HG02973 (cell line): Measurements from ENCODE around the gene BEGAIN.

ENCODE experiments used
- ATAC-seq: cut with Tn5 transposase; IDR thresholded peaks from one replicate; pipeline ENCODE4 v1.9.1; 2021; ENCODE audit warnings: moderate library complexity; ENCODE audit not compliant: unreplicated experiment

The BEGAIN gene

DNA sequence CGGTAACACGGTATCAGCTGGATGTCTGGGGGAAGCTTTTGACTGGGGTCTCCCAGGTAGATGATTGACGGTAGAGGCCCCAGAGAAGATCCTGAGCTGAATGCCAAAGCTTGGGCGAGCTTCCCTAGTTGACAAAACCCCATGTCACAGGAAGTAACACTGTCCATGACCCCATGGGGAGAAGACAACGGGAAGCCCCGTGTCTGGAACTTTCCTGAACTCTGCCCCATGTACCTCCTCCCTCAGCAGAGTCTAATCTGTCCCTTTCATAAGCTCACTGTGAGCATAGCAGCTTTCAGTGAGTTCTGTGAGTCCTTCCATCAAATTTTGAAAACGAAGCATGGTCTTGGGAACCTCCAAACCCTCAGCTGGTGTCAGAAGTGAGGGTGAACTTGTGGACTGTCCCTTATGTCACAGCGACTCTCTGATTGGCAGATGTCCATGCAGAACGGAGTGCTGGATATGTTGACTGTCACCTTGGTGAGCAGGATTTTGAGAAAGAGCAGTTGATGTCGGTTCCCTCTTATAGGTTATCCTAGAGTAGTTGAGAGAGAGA, 29.7 kb upstream of the BEGAIN start:
- no peak for ATAC-seq

DNA sequence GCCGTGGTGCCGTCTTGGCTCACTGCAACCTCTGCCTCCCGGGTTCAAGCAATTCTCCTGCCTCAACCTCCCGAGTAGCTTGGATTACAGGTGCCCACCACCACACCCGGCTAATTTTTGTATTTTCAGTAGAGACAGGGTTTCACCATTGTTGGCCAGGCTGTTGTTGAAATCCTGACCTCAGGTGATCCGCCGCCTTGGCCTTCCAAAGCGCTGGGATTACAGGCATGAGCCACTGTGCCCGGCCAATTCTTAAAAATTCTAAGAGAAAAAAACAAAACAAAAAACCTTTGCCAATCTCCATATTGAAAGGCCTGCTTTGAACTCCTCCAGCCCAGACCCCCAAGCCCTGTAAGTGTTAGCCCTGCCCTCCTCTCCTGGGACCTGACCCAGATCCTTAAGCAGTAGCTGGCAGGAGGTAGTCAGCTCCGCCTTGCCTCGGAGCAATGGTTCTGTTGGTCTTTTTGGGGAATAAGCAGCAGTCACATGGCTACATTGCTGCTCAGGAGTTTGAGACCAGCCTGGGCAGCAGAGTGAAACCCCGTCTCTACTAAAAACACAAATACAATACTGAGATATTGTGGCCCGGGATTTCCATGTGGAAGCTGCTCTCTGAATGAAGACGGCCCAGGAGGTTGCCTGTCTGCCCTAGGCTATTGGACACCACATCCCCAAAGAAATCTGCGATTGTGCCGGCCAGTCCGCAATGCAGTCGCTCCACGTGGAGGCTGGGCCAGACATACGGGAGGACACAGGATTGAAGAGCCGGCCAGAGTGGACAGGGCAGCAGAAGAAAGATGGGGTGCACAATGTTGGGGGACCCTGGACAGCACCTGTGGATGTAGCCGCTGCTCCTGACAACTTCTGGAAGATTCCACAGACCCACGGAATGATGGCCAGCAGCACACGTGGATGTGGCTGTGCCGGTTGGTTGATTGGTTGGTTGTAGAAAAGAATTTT, 28.8 kb upstream of the BEGAIN start:
- no peak for ATAC-seq

DNA sequence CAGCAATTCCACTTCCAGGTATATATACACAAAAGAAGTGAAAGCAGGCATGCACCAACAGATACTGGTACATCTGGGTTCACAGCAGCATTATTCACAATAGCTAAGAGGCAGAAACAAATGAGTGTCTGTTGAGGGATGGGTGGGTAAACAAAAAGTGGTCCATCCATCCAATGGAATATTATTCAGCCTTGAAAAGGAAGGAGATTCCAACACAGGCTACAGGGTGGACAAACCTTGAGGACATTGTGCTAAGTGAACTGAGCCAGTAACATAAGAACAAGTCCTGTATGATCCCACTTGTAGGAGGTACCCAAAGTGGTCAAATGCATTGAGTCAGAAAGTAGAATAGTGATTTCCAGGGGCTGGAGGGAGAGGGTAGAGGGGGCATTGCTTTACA, 27.6 kb upstream of the BEGAIN start:
- ATAC-seq, result no peak

DNA sequence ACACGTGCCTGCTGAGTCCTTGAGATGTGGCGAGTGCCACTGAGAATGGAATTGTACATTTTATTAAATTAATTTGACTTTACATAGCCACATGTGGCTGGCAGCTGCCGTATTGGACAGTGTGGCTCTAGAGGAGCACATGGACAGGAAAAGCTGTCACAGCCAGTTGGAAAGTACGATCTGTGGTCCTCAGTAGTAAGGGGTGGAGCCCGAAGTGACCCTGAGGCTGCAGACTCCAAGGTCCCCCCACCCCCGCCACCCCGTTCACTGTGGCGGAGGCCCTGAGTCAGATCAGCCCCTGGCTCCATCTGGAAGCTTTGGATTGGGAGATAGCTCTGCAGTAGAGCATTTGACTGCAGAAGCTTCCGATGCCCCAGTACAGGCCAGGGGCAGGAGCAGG, 25.8 kb upstream of the BEGAIN start:
- ATAC-seq, result no peak

DNA sequence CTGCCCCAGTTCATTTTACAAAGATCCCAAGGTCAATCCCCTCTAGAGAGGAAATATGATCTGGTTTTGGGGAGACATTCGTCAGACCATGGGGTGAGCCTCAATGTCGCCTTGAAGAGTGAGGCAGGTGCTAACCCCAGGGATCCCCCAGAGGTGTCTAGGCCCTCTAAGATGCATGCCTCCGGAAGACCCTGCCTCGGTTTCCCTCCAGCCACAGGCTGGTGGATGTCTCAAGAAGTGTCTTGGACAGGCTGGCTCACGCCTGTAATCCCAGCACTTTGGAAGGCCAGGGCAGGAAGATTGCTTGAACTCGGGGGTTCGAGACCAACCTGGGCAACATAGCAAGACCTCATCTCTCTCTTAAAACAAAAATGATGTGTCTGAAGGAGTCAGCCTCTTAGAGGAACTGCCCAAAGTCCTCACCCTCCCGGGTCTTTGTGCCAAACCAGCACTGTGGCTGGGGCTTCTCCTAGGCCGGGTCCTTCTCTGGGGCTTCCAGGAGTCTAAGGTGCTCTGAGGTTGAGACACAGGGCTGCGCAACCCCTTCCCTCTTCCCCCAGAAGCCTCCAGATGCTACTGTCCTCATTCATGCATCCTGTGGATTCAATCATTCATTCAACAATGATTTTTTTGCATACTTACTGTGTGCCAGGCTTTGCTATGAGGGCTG, 24.7 kb upstream of the BEGAIN start:
- no peak for ATAC-seq

DNA sequence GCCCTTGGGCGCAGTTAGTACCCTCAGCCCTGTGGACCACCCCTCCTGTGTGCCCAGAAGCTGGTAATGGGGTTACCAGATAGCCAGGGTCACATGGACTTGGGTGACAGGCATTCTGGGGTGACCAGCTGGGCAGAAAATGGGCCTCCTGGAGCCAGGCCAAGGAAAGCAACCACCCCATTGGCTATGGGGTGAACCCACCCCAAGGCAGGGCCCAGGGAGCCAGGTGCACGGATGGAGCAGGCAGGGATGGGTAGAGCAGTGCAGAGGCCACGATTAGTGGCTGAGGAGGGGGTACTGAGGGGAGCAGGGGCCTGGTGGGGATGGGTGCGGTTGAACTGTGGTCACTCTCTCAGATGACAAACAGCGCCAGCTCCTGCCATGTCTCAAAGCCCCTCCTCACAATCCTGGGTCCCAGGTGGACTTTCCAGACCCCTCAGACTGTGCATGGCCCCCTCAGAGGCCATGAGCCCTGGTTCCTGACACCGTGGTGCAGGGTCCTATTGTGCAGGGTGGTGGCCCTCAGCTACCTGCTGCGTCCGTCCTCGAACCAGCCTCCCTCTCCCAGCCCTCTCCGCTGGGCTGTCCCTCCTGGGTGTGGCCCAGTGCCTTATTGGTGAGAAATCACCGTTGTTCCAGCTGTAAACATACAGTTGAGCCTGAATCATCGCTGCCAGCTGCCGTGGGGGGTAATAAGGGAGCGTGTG, 23.4 kb upstream of the BEGAIN start:
- no peak for ATAC-seq

DNA sequence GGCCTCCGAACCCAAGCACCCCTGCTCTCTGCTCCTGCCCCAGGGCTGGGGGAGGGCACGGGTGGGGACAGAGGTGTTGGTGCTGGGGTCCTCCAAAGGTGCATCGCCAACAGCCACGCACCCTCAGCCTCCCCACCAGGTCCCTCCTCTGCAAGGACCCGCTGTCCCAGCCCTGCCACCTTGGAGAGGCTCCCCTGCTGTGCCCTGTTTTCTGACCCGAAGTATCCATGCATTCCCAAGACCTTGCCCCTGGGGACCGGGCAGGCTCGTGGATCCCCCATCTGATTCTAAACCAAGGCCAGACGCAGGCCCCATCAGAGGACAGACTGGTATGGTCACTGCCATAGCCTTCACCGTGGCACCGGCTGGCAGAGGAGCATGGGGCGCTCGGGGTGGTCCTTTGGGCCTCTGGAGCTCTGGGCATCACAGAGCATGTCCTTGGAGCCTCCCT, 22.7 kb upstream of the BEGAIN start:
- ATAC-seq, result no peak

DNA sequence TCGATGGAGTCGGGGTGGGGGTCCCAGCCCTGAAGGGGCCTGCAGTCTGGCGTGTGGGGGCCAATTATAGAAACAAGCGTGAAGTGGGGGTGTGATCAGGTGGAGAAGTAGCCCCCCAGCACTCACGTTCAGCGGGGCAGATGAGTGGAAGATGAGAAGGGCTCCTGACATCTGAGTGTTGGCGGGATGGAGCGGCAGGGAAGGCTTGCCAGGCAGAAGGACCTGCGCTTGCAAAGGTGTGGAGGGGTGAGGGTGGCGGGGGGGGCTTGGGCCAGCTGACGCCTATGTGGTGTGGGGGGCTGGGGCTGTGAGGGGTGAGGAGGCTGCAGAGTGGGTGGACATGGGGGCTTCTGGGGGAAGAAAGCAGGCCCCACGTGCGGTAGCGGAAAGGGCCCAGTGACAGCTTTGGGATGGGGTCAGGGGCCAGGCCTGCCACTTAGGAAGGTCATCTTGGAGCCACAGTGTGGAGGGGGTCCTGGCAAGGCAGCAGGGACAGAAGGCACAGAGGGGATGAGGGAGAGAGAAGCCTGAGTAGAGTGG, 22.2 kb upstream of the BEGAIN start:
- ATAC-seq, result no peak

DNA sequence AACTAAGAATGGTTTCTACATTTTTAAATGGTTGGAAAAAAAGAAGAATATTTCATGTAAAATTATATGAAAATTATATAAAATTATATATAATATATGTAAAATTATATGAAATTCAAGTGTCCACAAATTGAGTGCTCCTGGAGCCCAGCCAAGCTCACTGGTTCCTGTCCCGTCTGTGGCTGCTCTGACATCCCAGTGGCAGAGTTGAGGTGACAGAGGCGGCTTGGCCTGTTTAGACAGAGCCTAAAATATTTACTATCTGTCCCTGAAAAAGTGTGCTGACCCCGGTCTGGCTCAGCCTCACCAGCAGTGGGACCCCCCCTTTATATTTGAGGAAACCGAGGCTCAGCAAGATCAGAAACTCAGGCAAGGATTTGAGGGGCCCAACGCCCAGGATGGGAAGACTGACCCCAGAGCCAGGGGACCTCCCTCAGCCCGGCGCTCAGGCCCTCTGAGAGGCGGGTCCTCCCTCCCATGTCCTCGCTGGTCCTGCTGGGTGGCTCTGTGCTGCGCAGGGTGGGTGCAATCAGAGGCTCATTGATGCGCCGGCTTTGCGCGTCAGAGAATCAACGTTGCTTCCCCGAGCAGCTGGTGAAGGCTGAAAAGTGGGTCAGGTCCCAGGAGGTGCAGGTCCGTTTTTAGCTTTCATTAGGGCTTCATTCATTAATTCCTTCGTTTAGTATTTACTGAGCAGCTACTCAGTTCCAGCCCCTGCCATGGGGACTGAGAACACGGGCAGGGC, 21.5 kb upstream of the BEGAIN start:
- no peak for ATAC-seq

DNA sequence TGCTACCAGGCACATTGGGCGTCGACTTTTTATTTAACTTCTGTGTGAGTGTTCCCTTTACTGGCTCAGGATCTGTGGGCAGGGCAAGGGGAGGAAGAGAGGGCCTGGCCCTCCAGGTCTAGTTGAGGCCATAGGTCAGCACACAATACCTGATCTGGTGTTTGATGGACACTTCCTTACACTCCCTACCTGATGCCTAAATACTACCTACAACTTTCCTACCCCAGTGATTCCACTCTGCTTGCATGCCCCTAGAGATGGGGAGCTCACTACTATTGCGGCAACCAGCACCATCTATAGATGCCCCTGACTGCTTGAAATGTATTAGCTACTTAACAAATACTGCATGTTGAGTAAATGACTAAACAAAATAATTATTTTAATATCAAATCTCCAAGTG, 20.8 kb upstream of the BEGAIN start:
- ATAC-seq, result no peak

DNA sequence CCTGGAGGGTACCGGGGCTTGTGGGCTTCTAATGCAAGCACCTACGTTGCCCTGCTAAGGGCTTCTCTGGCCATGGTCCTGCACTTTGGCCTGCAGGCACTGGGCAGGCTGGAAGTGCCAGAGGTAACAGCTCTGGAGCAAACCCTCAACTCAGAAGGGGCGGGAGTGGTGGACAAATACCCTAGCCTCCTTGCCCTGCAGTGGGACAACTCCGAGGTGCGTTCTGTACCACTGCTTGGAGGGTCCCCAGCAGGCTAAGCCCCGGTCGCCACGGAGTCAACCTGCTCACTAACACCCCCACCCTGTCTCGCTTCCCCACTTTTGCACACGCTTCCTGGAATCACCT, 20.4 kb upstream of the BEGAIN start:
- no peak for ATAC-seq

DNA sequence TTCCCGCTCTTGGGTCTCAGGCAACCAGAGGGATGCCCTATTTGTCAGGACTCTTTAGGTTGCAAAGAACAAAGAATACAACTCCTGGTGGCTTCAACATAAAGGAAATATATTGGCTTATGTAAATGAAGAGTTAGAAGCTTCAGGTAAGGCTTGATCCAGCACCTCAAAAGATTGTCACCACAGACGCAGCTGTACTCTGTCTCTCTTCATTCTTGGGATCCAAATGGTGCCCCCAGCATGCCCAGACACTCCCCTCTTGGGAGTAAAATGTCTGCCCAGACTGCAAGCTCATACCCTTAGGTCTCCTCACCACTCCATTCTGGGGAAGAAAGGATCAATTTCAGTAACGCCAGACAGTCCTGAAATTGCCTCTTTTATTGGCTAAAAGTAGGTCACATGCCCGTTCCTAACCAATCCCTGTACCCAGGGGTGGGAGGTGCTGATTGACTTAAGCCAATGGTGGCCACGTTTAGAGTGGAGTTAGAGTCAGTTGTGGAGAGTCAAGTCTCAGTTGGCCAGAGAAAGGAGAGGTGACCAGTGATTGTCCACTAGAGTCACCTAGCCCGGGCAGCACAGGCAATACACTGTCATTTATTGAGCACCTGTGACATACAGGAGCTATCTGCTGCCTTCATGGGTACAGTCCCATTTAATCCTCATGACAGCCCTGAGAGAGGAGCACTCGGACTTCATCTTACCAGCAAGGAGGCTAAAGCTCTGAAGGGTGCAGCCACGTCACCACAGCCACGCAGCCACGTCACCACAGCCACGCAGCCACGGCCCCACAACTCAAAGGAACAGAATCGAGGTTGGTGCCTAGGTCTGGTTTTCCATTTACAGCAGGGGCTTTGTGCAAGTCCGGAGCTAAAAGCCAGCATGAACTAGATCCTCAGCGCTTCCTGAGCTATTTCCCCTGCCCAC, 19.7 kb upstream of the BEGAIN start:
- no peak for ATAC-seq

DNA sequence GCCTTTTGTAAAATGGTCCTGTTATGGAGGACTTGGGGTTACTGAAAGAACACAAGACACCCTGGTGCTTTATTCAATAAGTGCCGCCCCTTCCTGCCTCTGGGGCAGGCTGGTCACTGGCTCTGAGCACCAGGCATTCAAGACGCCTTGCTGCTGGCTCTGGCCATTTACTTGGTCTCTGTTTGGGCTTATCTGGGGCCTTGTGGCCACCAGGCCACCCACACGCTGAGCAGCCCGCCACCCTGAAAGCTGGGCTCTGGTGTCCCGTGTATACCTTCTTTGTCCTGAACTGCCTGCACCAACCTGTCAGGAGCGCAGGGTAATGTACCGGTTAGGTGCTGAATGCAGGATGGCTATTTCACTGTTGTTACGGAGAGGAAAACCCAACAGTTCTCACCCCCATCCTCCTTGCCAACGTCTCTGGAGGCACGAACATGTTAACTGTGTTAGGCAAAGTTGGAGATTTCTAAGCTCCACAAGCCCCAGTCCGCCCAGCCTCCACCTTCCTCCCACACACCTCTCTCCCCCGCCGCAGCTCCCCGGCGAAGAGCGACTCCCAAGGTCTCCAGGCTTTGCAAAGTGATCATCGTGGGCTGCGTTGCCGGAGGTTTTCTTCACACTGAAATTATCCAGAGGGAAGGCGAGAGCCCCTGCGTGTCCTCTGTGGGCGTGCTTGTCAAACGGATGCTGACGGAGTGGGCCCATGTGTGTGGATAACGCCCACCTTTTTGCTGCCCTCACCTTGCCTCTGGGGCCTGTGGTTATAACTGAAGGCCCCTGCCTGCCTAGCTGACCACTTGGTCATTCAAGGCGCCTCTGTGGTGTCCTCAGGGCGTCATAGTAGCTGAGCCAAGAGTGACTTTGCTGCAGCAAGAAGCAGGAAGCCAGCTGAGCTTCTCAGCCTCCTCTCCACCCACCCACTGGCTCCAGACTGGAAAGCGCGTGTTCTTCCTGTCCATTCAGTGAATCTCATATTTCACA, 18.8 kb upstream of the BEGAIN start:
- ATAC-seq, result no peak

DNA sequence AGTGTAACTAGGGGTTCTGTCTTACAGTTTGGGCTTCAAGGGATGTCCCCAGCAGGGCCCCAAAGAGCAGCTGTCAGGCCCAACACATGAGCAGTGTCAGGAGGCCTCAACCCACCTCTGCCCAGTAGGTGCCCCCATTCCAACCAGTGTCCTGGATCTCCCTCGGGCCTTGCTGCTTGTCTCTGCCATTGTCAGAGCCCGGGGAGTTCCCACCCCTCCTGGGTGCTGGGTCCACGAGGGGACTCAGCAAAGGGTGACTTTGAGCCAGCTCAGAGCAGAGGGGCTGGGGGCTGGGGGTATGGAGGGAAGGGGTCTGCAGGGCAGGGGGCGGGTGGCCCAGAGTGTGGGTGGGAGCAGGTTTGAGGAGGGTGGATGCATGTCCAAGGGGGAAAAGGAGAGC, 18.0 kb upstream of the BEGAIN start:
- ATAC-seq, result no peak

DNA sequence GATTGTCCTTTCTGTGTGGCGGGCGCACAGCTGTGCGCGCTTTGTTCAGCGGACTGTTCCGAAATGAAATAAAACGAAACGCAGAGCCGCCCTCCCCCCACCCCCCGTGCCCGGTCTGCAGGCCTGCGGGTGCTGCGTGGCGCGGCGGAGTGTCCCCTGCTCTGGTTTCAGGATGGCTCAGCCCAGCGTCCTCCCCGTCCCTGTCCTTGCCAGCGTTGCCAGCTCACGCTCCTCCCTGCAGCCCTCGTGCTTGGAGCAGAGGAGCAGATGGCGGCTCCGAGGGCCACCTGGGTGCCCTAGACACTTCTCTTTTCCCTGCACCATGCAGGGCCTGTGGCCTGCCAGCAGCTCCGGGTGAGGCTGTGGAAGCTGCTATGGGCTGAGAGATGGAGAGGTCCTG, 17.5 kb upstream of the BEGAIN start:
- no peak for ATAC-seq

DNA sequence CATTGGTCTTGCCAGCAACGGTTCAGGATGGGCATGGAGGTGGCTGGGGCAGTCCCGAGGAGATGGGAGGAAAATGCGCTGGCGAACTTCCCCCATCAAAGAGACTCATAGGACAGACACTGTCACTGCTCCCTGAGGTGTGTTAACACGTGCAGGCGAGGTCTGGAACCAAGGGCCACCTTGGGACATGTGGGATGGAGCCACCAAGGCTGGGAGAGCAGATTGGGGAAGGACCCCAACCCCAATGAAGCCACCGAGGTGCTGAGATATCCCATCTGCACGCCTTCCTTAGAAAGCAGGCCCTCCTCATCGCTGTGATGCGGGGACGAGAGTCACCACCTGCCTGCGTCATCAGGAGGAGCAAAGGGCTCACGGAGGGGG, 16.9 kb upstream of the BEGAIN start:
- no peak for ATAC-seq

DNA sequence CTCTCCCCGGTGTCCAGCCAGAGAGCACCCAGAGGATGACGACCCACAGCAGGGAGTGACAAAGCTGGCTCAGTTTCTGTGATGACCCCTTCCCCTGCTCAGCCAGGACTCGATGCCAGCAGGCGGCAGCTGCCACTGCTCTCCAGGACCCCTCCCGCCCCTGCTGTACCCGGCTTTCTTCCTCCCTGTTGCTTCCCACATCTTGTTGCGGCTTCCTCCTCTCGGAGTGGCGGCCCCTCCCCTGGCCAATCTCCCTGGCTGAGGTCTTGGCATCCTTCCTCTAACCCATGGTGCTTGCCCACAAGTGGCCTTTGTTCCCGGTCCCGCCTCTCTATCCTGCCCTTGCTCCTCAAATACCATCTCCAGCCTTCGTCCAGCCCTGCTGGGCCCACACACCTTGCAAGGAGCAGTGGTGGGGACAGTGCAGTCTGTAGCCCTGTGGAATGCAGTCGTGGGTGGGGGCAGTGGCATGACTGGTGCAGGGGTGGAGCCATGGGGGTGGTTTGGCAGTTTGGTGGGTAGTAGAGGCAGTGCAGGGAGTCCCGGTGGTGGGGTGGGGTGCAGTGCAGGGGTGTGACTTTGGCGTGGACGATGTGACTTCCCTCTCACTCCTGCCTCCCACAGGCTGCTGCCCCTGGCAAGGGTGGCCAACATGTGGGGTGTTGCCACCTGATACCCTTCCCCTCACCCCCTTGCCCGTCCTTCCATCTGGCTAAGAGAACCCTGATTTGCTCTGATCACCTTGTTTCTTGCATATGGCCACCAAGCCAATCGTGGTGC, 16.3 kb upstream of the BEGAIN start:
- ATAC-seq, result no peak
